SU-DHL-6 (cell line): Measurements from ENCODE around the gene CDK19.

Source experiments
- EZH2phosphoT487 ChIP-seq: fragments of 200-600 bp; sonication (generic), shearing (Covaris generic); conservative IDR thresholded peaks from 2 replicates; pipeline ENCODE4 v1.6.1; 2018; ENCODE audit warnings: mild to moderate bottlenecking, antibody characterized with exemption, low read length, moderate library complexity, mixed read lengths
- TF ChIP-seq, protein P1 (sequence below): fragments of 200-600 bp; sonication (generic); IDR thresholded peaks from one replicate; pipeline ENCODE4 v1.5.1; 2017; ENCODE audit warnings: antibody characterized with exemption, mild to moderate bottlenecking, low read length, moderate library complexity; ENCODE audit not compliant: insufficient read depth, poor library complexity, severe bottlenecking

DNA sequence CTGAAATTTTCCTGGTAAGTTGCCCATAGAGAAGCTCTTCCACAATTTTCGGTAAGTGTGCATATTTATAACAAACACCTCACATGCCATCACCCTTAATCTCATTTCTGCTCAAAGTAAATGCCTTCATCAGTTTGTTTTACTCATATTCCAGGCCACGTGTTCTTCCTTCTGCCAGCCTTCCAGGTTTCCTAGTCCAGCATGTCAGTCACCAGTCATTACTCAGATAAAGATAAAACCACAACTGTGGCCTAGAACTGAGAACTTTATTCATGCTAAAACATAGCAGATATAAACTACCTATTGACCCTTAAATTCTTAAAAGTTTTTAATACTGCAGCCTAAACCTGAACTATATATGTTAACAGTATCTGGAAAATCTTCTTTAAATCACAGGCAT lies 189.4 kb downstream of the CDK19 start:
- TF ChIP-seq, protein P1, sequence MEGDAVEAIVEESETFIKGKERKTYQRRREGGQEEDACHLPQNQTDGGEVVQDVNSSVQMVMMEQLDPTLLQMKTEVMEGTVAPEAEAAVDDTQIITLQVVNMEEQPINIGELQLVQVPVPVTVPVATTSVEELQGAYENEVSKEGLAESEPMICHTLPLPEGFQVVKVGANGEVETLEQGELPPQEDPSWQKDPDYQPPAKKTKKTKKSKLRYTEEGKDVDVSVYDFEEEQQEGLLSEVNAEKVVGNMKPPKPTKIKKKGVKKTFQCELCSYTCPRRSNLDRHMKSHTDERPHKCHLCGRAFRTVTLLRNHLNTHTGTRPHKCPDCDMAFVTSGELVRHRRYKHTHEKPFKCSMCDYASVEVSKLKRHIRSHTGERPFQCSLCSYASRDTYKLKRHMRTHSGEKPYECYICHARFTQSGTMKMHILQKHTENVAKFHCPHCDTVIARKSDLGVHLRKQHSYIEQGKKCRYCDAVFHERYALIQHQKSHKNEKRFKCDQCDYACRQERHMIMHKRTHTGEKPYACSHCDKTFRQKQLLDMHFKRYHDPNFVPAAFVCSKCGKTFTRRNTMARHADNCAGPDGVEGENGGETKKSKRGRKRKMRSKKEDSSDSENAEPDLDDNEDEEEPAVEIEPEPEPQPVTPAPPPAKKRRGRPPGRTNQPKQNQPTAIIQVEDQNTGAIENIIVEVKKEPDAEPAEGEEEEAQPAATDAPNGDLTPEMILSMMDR, result no peak
- TF ChIP-seq EZH2phosphoT487, result no peak
